Gastroesophageal sphincter (tissue), 4 donors: Measurements from ENCODE around the gene MYLK. TPM values are rescaled to one million over a fixed set of nuclear protein-coding genes. Genes with fewer than 3 reads are reported as not detected.

ENCODE experiments used
- ATAC-seq: fragments of 150-250 bp; one replicate; pipeline ENCODE4 v1.9.1; 2016; ENCODE audit warnings: mild to moderate bottlenecking, moderate library complexity
- H3K27ac ChIP-seq, 4 donors: fragments of 200-600 bp; sonication (generic) in 3 of 4; 1 replicate in 3 of 4; 2 replicates in 1 of 4; pipeline ENCODE4 v1.5.1; 2016 to 2019
- H3K27me3 ChIP-seq: fragments of 200-600 bp; sonication (generic); one replicate; pipeline ENCODE4 v1.5.1; 2019
- H3K36me3 ChIP-seq, 2 donors: fragments of 200-600 bp; sonication (generic); one replicate each; pipeline ENCODE4 v1.5.1; 2019; ENCODE audit warnings: control low read depth in 1 of 2
- H3K4me1 ChIP-seq, 3 donors: fragments of 200-600 bp; sonication (generic); 1 replicate in 2 of 3; 2 replicates in 1 of 3; pipeline ENCODE4 v1.5.1; 2016 to 2019; ENCODE audit warnings: control low read depth in 2 of 3
- H3K4me3 ChIP-seq, 2 donors: fragments of 200-600 bp; sonication (generic); one replicate each; pipeline ENCODE4 v1.5.1; 2019; ENCODE audit warnings: mild to moderate bottlenecking in 1 of 2, moderate library complexity in 1 of 2
- H3K9me3 ChIP-seq, 3 donors: fragments of 200-600 bp; sonication (generic); one replicate each; pipeline ENCODE4 v1.5.1; 2017 to 2019; ENCODE audit warnings: control low read depth in 2 of 3
- CTCF ChIP-seq, 4 experiments: fragments of 200-600 bp in 2 of 4; fragments of 450-650 bp in 2 of 4; sonication (generic) in 1 of 4; IDR thresholded peaks; one replicate each; pipeline ENCODE4 v1.5.1; 2017 to 2019; ENCODE audit warnings: antibody characterized with exemption in 4 of 4, mild to moderate bottlenecking in 2 of 4, moderate library complexity in 2 of 4
- EP300 ChIP-seq: sonication (generic); formaldehyde crosslinking; IDR thresholded peaks from one replicate; pipeline ENCODE4 v1.6.1; 2017; ENCODE audit warnings: antibody characterized with exemption, mild to moderate bottlenecking
- POLR2A ChIP-seq, 2 donors: fragments of 450-650 bp; IDR thresholded peaks; one replicate each; pipeline ENCODE4 v1.6.1; 2017; ENCODE audit warnings: antibody characterized with exemption in 2 of 2, mild to moderate bottlenecking in 2 of 2, moderate library complexity in 1 of 2
- POLR2AphosphoS5 ChIP-seq: sonication (generic); formaldehyde crosslinking; IDR thresholded peaks from one replicate; pipeline ENCODE4 v1.6.1; 2017; ENCODE audit warnings: antibody characterized with exemption
- WGBS, 2 donors: methylation state at CpG; one replicate each; pipeline ENCODE4 v1.1.5; 2018; ENCODE audit warnings: low coverage in 1 of 2; 5-methylcytosine and 5-hydroxymethylcytosine counted together
- total RNA-seq, 4 donors: library from RNA; depleted of rRNA; stranded (reverse); fragments of >200 nt; gene quantifications; one replicate each; pipeline ENCODE4 v1.1.0, GENCODE V29; 2016

MYLK gene
- total RNA-seq, 4 donors from 2014 or later = 1,558 to 2,522 (median 2,261) TPM

GRCh38 chr3:123815981-123816380, 68.2 kb downstream of the MYLK start:
- H3K27ac ChIP-seq = peak overlapping the region in 3 of 4 donors; percentile 63 to 68 (median 68)
- ATAC-seq = no peak
- H3K27me3 ChIP-seq = no peaks in the 10 kb centered on the region
- no peaks in the 10 kb centered on the region for H3K36me3 ChIP-seq
- peaks cover 4 to 26% (median 5%) of the 10 kb centered on the region in 3 donors for H3K4me1 ChIP-seq
- no peak overlapping the region for H3K4me3 ChIP-seq
- no peaks in the 10 kb centered on the region for H3K9me3 ChIP-seq
- TF ChIP-seq POLR2A (IDR thresholded peaks at IDR 0.05) (no peak), CTCF (IDR thresholded peaks at IDR 0.05) (no peak), EP300 (no peak), POLR2AphosphoS5 (no peak)
- 100% methylated on average over 1 of the region's 1 CpG; no CpG with 5 or more reads in 1 of the 2 donors for WGBS, 2 donors

DNA sequence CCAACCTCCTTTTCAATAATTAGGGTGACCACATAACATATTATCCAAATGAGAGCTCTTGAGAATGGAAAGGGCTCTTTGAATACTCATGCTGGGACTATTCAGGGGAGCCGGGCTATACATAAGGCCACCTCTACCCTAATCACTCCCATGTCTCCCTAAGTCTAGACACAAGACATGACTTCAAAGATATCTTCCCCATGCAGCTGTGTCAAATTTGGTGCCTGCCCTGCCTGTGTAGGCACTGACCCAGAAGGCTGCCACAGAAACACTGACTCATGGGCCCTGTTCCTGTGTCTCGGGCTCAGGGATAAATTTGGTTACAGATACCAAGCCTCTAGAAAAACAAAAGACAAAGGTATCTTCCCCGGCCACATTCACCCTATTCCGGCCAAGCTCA, 70.3 kb downstream of the MYLK start:
- no peak overlapping the region for H3K27ac ChIP-seq
- no peak for ATAC-seq

DNA sequence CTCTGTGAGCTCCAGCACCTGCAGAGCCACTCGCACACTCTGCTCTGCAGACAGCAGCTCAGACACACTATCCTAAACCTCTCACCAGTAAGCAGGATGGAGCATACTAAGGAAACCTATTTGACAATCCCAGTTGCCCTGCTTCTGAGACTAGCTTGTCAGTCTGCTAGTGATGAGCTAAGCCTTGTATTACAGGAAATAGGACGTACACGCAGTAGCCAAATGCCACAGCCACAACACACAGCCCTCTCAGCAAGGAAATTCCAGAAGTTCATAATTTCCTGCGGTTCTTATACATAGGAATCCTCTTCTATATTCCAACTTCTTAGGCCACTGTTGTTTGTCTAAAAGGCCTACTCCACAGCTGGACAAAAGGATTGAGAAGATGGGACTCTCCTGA, 74.5 kb downstream of the MYLK start:
- Histone ChIP-seq H3K9me3 (no peaks in the 10 kb centered on the region), H3K27ac (no peak overlapping the region), H3K27me3 (no peaks in the 10 kb centered on the region), H3K4me3 (no peak overlapping the region), H3K36me3 (peaks cover 0 to under 1% of the 10 kb centered on the region in 2 donors), H3K4me1 (no peaks in the 10 kb centered on the region)
- no peak for ATAC-seq
- WGBS, 2 donors = 74 to 100% methylated on average over 1 to 4 of the region's 4 CpGs
- TF ChIP-seq POLR2A (IDR thresholded peaks at IDR 0.05) (no peak), CTCF (IDR thresholded peaks at IDR 0.05) (no peak)

More for the DNA sequence above, 70.3 kb downstream of the MYLK start:
- Histone ChIP-seq H3K9me3 (no peaks in the 10 kb centered on the region), H3K36me3 (no peaks in the 10 kb centered on the region), H3K27me3 (no peaks in the 10 kb centered on the region), H3K4me1 (peaks cover 4 to 26% (median 5%) of the 10 kb centered on the region in 3 donors), H3K4me3 (no peak overlapping the region)
- 60 to 65% methylated on average over 3 of the region's 4 CpGs for WGBS, 2 donors
- no peak for TF ChIP-seq POLR2AphosphoS5
- no peak for TF ChIP-seq EP300
- no peak for TF ChIP-seq CTCF (IDR thresholded peaks at IDR 0.05)

DNA sequence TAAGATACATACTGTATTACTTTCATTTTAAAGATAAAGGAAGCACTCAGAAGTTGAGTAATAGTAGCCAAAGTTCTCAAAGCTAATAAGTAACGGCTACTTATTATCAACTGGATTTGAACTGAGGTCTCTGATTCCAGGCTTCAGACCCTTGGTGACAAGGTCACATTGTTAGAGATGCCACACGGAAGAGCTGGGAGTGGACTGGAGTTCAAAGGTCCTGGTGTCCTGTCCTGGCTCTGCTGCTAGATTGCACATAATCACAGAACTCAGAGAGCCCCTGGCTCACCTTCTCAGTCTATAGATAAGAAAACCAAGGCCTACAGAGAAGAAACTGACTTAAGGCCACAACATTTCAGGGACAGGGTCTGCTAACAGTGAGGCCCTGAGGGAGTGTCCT, 75.3 kb downstream of the MYLK start:
- Histone ChIP-seq H3K27me3 (no peaks in the 10 kb centered on the region), H3K27ac (no peak overlapping the region), H3K9me3 (no peaks in the 10 kb centered on the region), H3K4me1 (no peaks in the 10 kb centered on the region), H3K4me3 (no peak overlapping the region), H3K36me3 (peaks cover 0 to 3% of the 10 kb centered on the region in 2 donors)
- 96% methylated on average over 2 of the region's 2 CpGs; no CpG with 5 or more reads in 1 of the 2 donors for WGBS, 2 donors
- TF ChIP-seq POLR2AphosphoS5 (no peak), POLR2A (IDR thresholded peaks at IDR 0.05) (no peak), CTCF (IDR thresholded peaks at IDR 0.05) (no peak), EP300 (no peak)
- ATAC-seq = no peak

DNA sequence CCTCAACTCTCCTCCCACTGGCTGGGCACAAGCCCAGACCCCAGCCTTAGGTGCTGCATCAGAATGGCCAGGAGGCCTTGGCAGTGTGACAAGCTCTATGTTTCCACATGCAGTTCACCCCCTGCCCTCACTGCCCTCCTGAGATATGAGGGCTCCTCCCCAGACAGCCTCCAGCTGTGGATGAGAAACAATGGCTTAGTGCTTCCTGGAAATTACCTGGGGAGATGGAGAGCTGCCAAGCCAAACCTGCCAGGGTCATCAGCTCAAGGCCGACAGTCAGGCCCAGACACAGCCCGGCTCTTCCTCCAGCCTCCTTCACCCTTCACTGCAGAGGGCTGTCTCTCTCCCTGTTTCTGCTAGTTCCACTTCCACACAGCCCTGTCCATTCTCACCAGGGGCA, 76.3 kb downstream of the MYLK start:
- Histone ChIP-seq H3K27ac (no peak overlapping the region), H3K27me3 (no peaks in the 10 kb centered on the region), H3K4me1 (no peaks in the 10 kb centered on the region), H3K4me3 (no peak overlapping the region), H3K36me3 (peaks cover 0 to 3% of the 10 kb centered on the region in 2 donors), H3K9me3 (no peaks in the 10 kb centered on the region)
- 90 to 92% methylated on average over 2 of the region's 2 CpGs for WGBS, 2 donors
- no peak for ATAC-seq
- no peak for TF ChIP-seq POLR2A (IDR thresholded peaks at IDR 0.05)
- no peak for TF ChIP-seq EP300
- TF ChIP-seq POLR2AphosphoS5 = no peak
- TF ChIP-seq CTCF (IDR thresholded peaks at IDR 0.05) = no peak
